ENCODE measurements around the gene NPPA. TPM values are rescaled to one million over a fixed set of nuclear protein-coding genes. Genes with fewer than 3 reads are reported as not detected.

The NPPA gene
- total and polyA plus RNA-seq, 9 of the 15 experiments (the other 6 are each of a cell fraction or from before 2014, with no cell fraction given), result not detected

DNA sequence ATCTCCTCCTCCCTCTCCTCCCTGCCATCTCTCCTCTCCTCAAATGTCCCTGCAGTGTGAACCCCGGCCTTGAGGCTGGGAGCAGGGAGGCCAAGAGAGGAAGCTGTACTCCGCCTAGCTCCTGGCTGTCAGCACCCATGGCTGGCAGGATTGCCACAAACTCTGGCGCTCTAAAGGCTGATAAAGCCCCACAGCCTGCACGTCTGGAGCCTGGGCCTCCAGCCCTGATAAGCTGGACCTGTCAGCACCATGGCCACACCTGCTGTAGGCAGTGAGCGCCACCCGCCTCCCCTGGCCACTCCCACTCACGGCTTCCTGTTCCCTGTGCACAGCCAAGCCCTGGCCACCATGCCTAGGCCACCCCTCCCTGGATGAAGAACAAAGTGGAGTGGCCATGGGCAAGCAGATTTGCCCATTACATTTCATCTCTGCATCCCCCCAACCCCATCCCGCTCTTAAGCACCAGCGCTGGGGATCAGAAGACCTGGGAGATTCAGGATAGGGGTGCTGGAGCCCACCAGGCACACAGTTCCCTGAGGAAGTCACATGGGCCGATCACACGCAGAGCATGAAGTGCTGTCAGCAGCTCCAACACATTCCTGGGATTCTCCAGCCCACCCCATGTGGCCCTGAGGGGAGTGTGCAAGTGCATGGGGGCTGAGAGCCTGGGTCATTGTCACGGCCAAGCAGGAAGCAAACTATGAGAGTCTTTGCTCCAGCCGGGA, 35.4 kb upstream of the NPPA start (continued):
- TF ChIP-seq, protein P1, sequence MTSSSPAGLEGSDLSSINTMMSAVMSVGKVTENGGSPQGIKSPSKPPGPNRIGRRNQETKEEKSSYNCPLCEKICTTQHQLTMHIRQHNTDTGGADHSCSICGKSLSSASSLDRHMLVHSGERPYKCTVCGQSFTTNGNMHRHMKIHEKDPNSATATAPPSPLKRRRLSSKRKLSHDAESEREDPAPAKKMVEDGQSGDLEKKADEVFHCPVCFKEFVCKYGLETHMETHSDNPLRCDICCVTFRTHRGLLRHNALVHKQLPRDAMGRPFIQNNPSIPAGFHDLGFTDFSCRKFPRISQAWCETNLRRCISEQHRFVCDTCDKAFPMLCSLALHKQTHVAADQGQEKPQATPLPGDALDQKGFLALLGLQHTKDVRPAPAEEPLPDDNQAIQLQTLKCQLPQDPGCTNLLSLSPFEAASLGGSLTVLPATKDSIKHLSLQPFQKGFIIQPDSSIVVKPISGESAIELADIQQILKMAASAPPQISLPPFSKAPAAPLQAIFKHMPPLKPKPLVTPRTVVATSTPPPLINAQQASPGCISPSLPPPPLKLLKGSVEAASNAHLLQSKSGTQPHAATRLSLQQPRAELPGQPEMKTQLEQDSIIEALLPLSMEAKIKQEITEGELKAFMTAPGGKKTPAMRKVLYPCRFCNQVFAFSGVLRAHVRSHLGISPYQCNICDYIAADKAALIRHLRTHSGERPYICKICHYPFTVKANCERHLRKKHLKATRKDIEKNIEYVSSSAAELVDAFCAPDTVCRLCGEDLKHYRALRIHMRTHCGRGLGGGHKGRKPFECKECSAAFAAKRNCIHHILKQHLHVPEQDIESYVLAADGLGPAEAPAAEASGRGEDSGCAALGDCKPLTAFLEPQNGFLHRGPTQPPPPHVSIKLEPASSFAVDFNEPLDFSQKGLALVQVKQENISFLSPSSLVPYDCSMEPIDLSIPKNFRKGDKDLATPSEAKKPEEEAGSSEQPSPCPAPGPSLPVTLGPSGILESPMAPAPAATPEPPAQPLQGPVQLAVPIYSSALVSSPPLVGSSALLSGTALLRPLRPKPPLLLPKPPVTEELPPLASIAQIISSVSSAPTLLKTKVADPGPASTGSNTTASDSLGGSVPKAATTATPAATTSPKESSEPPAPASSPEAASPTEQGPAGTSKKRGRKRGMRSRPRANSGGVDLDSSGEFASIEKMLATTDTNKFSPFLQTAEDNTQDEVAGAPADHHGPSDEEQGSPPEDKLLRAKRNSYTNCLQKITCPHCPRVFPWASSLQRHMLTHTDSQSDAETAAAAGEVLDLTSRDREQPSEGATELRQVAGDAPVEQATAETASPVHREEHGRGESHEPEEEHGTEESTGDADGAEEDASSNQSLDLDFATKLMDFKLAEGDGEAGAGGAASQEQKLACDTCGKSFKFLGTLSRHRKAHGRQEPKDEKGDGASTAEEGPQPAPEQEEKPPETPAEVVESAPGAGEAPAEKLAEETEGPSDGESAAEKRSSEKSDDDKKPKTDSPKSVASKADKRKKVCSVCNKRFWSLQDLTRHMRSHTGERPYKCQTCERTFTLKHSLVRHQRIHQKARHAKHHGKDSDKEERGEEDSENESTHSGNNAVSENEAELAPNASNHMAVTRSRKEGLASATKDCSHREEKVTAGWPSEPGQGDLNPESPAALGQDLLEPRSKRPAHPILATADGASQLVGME (CRISPR knock-in tag; IDR thresholded peaks at IDR 0.05), result no peak; the same call in 1 of the 2 replicates
- TF ChIP-seq KDM2B (CRISPR knock-in tag; IDR thresholded peaks at IDR 0.05) (no peak), ZNF274 (IDR thresholded peaks at IDR 0.05; ENCODE audit: borderline replicate concordance, low read depth, low read length) (no peak), RNF2 (IDR thresholded peaks at IDR 0.05) (peak; percentile 97), NFRKB (IDR thresholded peaks at IDR 0.05; ENCODE audit: low read depth) (peak; percentile 80), PHF21A (IDR thresholded peaks at IDR 0.05; ENCODE audit: borderline replicate concordance, low read depth) (no peak), STAG1 (CRISPR knock-in tag; IDR thresholded peaks at IDR 0.05; ENCODE audit: borderline replicate concordance) (no peak), CBFA2T3 (IDR thresholded peaks at IDR 0.05) (peak; percentile 98), EZH2 (IDR thresholded peaks at IDR 0.05; ENCODE audit: borderline replicate concordance, low read depth, low read length) (no peak), ZNF143 (CRISPR knock-in tag; IDR thresholded peaks at IDR 0.05) (no peak)
- TF ChIP-seq, protein P2, sequence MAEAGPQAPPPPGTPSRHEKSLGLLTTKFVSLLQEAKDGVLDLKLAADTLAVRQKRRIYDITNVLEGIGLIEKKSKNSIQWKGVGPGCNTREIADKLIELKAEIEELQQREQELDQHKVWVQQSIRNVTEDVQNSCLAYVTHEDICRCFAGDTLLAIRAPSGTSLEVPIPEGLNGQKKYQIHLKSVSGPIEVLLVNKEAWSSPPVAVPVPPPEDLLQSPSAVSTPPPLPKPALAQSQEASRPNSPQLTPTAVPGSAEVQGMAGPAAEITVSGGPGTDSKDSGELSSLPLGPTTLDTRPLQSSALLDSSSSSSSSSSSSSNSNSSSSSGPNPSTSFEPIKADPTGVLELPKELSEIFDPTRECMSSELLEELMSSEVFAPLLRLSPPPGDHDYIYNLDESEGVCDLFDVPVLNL (CRISPR knock-in tag; IDR thresholded peaks at IDR 0.05; ENCODE audit: low read depth), result no peak

Measured in K562 (cell line).